Neutrophil (primary cell): ENCODE results near the gene CRTC2.

Source experiments
- H3K27ac ChIP-seq: fragments of 200-600 bp; sonication (generic); 2 replicates; pipeline ENCODE4 v1.5.1; 2016; ENCODE audit warnings: mild to moderate bottlenecking, moderate library complexity
- H3K27me3 ChIP-seq: fragments of 200-600 bp; sonication (generic); 2 replicates; pipeline ENCODE4 v1.6.0; 2016; ENCODE audit warnings: mild to moderate bottlenecking
- H3K36me3 ChIP-seq: fragments of 200-600 bp; sonication (generic); 2 replicates; pipeline ENCODE4 v1.5.1; 2017
- H3K4me1 ChIP-seq, 2 experiments: fragments of 200-600 bp in 1 of 2; sonication (generic) in 1 of 2; 1 replicate in 1 of 2; 2 replicates in 1 of 2; pipeline versions ENCODE4 v1.5.1 to v1.6.1; 2013 to 2016; ENCODE audit warnings: low read depth in 1 of 2, low read length in 1 of 2, mild to moderate bottlenecking in 1 of 2, moderate library complexity in 1 of 2; ENCODE audit not compliant: control insufficient read depth in 1 of 2, insufficient read depth in 1 of 2
- H3K4me3 ChIP-seq, 2 experiments: fragments of 200-600 bp in 1 of 2; sonication (generic) in 1 of 2; 1 replicate in 1 of 2; 2 replicates in 1 of 2; pipeline ENCODE4 v1.5.1; 2013 to 2016; ENCODE audit warnings: low read depth in 1 of 2, low read length in 1 of 2, mild to moderate bottlenecking in 1 of 2, moderate library complexity in 1 of 2
- H3K9me3 ChIP-seq: fragments of 200-600 bp; sonication (generic); 2 replicates; pipeline ENCODE4 v1.5.1; 2016
- TF ChIP-seq, protein P1 (sequence below): fragments of 200-600 bp; sonication (generic); IDR thresholded peaks from 2 replicates; pipeline ENCODE4 v1.5.1; 2016; ENCODE audit warnings: antibody characterized with exemption

CRTC2 gene

DNA sequence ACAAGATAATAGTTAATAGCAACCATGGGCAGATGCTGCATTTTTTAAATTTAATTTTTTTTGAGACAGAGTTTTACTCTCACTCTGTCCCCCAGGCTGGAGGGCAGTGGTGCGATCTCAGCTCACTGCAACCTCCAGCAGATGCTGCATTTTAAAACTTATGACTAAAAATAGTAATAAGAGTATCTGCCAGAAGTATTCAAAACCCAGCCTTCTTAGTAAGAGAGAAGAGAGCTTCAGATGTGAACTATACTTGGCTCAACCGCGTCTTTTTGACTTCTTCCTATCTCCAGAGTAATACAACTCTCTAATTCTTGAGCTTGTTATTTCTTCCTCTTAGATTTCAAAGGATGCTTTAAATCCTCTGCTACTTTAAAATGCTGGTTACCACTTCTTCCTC is 36.8 kb upstream of the CRTC2 start:
- Histone ChIP-seq H3K27me3 (no peaks in the 10 kb centered on the region), H3K27ac (no peak overlapping the region), H3K9me3 (no peaks in the 10 kb centered on the region), H3K4me1 (peaks cover 15 to 16% of the 10 kb centered on the region in 2 experiments), H3K36me3 (peaks cover 33% of the 10 kb centered on the region), H3K4me3 (no peak overlapping the region)
- TF ChIP-seq, protein P1, sequence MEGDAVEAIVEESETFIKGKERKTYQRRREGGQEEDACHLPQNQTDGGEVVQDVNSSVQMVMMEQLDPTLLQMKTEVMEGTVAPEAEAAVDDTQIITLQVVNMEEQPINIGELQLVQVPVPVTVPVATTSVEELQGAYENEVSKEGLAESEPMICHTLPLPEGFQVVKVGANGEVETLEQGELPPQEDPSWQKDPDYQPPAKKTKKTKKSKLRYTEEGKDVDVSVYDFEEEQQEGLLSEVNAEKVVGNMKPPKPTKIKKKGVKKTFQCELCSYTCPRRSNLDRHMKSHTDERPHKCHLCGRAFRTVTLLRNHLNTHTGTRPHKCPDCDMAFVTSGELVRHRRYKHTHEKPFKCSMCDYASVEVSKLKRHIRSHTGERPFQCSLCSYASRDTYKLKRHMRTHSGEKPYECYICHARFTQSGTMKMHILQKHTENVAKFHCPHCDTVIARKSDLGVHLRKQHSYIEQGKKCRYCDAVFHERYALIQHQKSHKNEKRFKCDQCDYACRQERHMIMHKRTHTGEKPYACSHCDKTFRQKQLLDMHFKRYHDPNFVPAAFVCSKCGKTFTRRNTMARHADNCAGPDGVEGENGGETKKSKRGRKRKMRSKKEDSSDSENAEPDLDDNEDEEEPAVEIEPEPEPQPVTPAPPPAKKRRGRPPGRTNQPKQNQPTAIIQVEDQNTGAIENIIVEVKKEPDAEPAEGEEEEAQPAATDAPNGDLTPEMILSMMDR = no peak

DNA sequence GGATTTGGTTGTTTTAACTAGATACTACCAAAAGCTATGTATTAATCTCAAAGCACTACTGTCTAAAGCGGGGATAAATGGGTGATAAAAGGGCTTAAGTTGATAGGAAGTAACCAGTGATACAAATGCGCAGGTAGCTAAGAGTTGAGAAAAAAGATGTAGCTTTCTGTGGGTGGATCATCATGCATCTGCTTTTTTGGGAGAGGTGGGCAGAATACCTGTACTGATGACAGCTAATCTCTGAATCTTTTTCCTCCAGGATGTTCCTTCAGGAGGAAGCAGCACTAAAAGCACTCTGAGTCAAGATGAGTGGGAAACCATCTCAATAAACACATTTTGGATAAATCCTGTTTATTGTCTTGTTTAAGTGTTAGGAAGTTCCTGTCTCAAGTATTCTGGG is 33.4 kb upstream of the CRTC2 start:
- H3K27ac ChIP-seq = peak overlapping the region; percentile 93
- TF ChIP-seq, protein P1 = no peak
- no peaks in the 10 kb centered on the region for H3K9me3 ChIP-seq
- H3K4me1 ChIP-seq = peaks cover 23% of the 10 kb centered on the region in 2 experiments
- H3K36me3 ChIP-seq = peaks cover 33% of the 10 kb centered on the region
- H3K27me3 ChIP-seq = no peaks in the 10 kb centered on the region
- H3K4me3 ChIP-seq = no peak overlapping the region

DNA sequence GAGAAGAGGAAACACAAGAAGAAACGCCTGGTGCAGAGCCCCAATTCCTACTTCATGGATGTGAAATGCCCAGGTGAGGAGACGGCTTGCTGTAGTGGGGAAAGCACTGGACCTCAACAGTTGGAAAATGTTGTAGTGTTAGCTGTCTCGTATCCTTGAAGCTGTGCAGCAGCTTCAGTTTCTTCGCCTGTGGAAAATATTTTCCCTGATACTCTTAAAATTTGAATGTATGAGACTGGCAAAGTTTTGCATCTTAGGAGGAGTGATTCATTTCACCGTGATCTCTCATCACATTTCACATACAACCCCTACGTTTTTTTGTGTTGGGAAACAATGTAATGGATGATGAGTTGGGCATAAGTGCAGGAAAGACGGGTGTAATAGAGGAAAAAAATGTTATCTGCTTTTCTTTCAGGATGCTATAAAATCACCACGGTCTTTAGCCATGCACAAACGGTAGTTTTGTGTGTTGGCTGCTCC is 32.8 kb upstream of the CRTC2 start:
- H3K4me3 ChIP-seq = peak overlapping the region; percentile 85 to 94
- peaks cover 33% of the 10 kb centered on the region for H3K36me3 ChIP-seq
- no peaks in the 10 kb centered on the region for H3K9me3 ChIP-seq
- H3K27me3 ChIP-seq = no peaks in the 10 kb centered on the region
- H3K4me1 ChIP-seq = peaks cover 29 to 30% of the 10 kb centered on the region in 2 experiments
- TF ChIP-seq, protein P1 = no peak
- peak overlapping the region; percentile 93 for H3K27ac ChIP-seq

DNA sequence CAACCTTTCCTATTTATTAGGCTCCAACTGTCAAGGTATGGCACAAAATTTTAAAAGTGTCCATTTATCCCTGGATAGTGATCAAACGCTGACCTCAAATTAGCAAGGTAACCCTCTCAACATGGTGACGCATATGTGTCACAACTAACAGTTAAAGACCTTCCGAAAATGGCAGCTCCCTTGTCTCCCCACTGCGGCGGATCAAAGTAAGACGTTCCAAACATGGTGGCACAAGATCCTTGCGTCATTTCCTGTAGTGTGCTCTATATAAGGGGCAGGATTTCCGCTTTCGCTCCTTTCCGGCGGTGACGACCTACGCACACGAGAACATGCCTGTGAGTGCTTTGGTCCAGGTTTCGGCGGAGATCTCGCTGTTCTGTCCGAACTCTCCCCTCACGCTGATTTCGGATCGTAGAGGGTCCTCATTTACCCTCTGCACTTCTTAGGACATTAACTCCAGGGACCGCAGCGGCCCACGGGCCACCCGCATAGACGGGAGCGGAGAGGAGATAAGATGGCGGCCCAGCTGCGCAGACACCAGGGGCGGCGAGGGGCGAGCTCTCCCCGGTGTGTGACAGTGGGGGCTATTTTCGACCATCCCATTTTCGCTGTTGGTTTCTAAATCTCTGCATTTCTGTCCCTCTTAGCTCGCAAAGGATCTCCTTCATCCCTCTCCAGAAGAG is 32.2 kb upstream of the CRTC2 start, which contains the start of gene RPS27:
Gene RPS27 (plus strand): TSS at position 295 of the 683 bp plus-strand sequence. CDS start 35 bp downstream, at position 330.
- Histone ChIP-seq H3K4me1 (peaks cover 34 to 35% of the 10 kb centered on the region in 2 experiments), H3K27ac (peak within 1 kb of the TSS; percentile 93), H3K9me3 (no peaks in the 10 kb centered on the region), H3K36me3 (peaks cover 31% of the 10 kb centered on the region), H3K27me3 (no peaks in the 10 kb centered on the region), H3K4me3 (peak within 1 kb of the TSS; percentile 85 to 94)
- TF ChIP-seq, protein P1 = peak; percentile 45

DNA sequence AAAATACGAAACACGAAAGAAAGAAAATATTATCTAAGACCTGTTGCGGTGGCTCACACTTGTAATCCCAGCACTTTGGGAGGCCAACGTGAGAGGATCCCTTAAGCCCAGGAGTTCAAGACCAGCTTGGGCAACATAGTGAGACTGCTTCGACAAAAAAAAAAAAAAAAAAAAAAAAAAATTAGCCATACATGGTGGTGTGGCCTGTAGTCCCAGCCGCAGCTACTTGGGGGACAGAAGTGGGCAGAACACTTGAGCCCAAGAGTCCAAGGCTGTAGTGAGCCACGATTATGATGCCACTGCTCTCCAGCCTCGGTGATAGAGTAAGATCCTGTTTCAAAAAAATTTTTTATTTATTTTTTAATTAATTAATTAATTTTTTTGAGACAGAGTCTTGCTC is 29.2 kb upstream of the CRTC2 start:
- H3K4me3 ChIP-seq = no peak overlapping the region
- H3K27ac ChIP-seq = no peak overlapping the region
- H3K4me1 ChIP-seq = peaks cover 47 to 53% of the 10 kb centered on the region in 2 experiments
- H3K36me3 ChIP-seq = peaks cover 6% of the 10 kb centered on the region
- H3K9me3 ChIP-seq = no peaks in the 10 kb centered on the region
- TF ChIP-seq, protein P1 = no peak
- no peaks in the 10 kb centered on the region for H3K27me3 ChIP-seq
